GM19238 (cell line): ENCODE data around the gene CDH2.

Experiments used
- DNase-seq: peaks from one replicate; pipeline ENCODE4 v3.0.0; 2011; ENCODE audit warnings: low spot score; ENCODE audit not compliant: insufficient read length

The CDH2 gene

DNA sequence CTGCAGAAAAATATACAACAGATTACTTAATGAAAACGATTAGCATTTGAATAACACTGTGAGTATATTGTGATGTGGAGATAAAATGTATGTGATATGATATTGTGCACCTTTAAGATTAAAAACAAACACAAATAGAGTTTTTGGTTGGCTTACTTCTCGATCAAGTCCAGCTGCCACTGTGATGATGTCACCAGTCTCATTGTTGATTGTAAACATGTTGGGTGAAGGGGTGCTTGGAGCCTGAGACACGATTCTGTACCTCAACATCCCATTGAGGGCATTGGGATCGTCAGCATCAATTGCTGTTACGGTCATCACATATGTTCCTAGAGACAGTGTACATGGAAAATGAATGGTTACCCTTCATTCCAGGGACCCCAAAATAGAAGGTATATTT, 174.1 kb downstream of the CDH2 start:
- no peak for DNase-seq

- no peak for DNase-seq
Observed at GRCh38 chr18:27996801-27997272, 180.1 kb downstream of the CDH2 start.

DNA sequence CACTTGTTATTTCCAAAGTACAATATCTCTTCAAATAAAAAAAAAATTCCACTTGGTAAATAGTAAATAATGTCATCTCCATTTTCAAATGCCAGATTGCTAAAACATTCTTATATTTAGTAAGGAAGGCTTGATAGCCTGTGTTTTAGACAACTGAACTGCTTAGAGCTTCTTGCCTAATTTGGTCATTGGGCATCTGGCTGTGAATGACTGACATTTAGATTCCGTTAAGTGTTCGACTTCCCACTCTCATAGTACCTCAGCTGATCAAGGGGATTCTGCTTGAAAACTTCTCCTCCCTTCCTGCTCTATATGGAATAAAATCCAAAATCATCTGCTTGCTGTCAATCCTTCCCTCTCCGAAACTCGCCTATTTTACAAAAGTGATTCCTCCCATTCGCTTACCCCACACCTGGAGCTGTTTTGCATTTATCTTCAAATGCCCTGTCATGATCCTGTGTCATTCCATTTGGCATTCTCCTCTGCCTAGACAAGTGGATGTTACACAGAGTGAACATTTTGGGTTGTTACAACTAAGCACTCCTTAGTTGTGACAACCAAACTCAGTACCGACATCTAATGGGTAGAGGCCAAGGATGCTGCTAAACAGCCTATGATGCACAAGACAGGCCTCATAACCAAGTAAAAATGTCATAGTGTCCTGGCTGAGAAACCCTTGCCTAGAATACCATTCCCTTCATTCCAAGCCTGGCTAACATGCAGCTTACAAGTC, 181.0 kb downstream of the CDH2 start:
- DNase-seq: no peak

GRCh38 chr18:27994571-27994970, 182.4 kb downstream of the CDH2 start:
- DNase-seq: no peak

DNA sequence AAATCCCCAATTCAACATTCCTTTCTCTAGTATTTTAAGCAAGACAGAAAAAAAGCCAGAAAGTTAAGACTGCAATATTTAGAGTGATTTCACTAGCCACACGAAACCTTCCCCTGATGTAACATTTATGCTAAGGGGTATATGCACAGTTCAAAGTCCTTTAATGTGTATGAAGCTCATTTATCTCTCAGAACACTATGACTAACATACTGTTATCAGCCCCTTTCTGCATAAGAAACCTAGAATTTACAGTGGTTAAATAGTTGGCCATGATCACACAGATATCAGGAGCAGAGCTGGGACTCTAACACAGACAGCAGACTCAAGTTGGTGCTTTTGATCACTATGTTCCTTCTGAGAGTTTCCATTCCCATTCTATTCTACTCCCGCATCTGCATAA, 185.5 kb downstream of the CDH2 start:
- DNase-seq: no peak

DNA sequence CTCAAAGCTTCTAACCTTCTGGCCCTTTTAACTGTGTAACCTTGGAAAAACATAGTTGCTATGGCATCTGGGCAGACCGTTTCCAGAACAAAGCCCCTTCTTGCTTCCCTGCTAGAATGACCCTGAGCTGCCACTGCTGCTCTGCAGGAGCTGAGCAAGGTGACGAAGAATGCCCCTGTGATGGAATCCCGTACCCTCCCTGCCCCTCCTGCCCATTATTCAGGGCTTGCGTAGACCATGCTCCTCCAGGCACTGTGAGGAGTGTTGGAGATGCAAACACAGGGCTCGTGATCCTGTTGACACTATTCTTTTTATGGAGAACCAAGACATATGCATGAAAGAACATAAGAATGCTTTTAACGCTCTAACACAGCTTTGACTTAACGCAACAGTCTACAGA, 191.1 kb downstream of the CDH2 start:
- DNase-seq: no peak

- no peak for DNase-seq
Observed at GRCh38 chr18:27983780-27984179, 193.2 kb downstream of the CDH2 start.

GRCh38 chr18:27976806-27977408, 200.0 kb downstream of the CDH2 start:
- no peak for DNase-seq

DNA sequence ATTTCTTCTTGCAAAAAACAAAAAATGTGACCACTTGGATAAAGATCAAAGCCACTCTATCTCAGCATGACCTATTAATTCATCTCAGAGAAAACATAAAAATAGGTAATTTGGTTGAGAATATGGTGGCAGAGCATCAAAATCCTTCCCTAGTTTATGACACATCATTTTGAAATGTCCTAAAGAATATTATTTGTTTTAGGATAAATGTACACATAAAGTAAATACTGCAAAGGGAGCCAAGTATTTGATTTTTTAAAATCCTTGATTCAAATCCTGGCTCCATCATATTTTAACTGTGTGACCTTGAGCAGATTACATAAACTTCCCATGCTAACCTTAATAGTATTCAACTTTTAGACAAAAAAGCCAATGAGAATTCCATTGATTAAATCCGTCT, 206.6 kb downstream of the CDH2 start:
- no peak for DNase-seq

GRCh38 chr18:27969206-27969605, 207.7 kb downstream of the CDH2 start:
- DNase-seq: no peak

GRCh38 chr18:27967913-27968824, 208.8 kb downstream of the CDH2 start:
- no peak for DNase-seq

DNA sequence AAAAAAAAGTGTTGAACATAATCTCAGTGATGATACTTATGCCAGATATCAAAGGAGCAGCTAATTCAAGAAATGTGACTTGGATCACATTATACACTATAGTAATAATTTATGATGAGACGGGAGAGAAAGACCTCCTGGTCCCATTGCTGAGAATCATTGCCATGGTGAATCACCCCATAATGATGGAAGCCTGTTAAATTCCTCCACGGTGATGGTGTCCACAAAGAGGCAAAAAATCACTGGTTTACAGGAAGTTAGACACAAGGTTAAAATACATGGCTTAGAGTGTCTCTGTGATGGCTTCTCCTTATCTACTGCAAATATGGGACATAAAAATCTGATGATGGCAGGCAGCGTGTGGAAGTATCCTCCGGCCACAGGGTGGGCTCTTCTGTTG, 210.0 kb downstream of the CDH2 start:
- no peak for DNase-seq

- DNase-seq: no peak
Observed at GRCh38 chr18:27964811-27965210, 212.1 kb downstream of the CDH2 start.

DNA sequence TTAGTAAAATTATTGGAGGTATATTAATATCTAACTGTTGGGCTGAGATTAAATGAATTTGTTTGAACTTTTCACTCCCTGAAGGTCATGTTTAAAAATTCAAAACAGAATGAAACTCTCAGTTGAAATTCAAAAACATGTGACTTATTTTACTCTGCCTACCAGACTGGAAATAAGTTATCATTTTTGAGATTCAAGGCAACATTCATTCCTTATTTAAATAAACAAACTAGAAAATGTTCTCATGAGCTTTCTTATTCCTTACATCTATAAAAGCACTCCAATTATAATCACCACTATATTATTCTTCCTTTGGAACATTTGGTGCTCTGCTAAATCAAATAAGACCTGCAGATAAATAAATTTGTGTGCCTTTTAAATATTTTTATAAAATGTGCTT, 217.8 kb downstream of the CDH2 start:
- no peak for DNase-seq

DNA sequence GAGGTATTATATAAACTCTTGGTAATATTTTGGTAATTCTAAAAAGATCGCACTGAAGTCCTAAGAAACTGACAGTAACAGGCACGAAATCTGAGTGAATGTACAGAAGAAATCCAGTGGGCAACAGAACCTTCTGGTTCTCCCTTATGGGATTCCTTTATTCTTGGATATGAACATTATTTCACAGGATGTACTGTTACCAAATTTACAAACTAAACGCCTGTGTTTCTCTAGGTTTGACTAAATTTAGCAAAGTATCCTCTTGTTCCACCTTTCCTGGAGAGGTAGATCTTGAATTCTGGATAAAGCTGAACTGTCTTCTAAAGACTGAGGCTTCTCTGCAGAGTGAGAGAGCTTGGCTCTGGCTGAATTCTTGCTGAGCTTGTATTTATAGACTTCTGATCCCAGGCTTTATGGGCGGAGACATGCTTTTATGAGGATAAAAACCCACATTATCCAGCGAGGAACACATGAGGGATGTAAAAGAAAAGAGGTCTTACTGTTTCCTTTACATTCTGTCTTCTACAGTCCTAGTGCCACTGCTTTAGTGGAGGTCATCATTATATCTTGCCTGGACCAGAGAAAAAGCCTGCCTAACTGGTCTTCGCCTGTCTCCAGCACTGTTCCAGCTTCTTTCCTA, 220.8 kb downstream of the CDH2 start:
- no peak for DNase-seq

GRCh38 chr18:27954226-27954625, 222.7 kb downstream of the CDH2 start:
- no peak for DNase-seq

DNA sequence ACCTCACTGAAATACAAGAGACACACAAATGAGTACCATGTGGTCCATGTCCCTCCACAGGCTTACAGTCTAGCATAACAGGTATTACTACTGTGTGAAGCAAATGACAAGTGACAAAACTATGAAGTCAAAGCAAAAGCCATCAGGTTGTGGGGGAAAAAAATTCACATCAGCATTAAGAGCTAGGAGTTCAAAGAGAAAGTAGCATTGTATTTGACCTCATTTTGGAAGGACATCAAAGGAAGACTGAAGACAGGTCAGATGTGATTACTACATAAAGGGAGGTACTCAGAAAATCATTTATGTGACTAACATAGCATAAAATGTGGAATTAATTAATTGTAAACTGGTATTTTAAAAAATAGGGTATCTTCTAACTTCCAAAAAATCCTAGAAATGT, 224.2 kb downstream of the CDH2 start:
- DNase-seq: no peak

GRCh38 chr18:27950648-27951228, 226.2 kb downstream of the CDH2 start:
- no peak for DNase-seq

GRCh38 chr18:27948986-27949385, 227.9 kb downstream of the CDH2 start:
- no peak for DNase-seq

GRCh38 chr18:27942706-27943105, 234.2 kb downstream of the CDH2 start:
- no peak for DNase-seq

- no peak for DNase-seq
Observed at GRCh38 chr18:27931535-27931934, 245.4 kb downstream of the CDH2 start.
